Sigmoid colon (tissue), 7 donors: ENCODE data around the gene PTPRA. TPM values are rescaled to one million over a fixed set of nuclear protein-coding genes. Genes with fewer than 3 reads are reported as not detected.

Experiments
- DNase-seq: peaks from one replicate; pipeline ENCODE4 v3.0.0-alpha.2; 2019
- H3K27ac ChIP-seq, 4 donors: fragments of 200-600 bp; sonication (generic); one replicate each; pipeline ENCODE4 v1.5.1; 2016 to 2019; ENCODE audit warnings: mild to moderate bottlenecking in 1 of 4
- H3K27me3 ChIP-seq, 3 donors: fragments of 200-600 bp; sonication (generic); one replicate each; pipeline ENCODE4 v1.5.1; 2019; ENCODE audit warnings: mild to moderate bottlenecking in 1 of 3
- H3K36me3 ChIP-seq, 4 donors: fragments of 200-600 bp; sonication (generic); one replicate each; pipeline ENCODE4 v1.5.1; 2016 to 2019
- H3K4me1 ChIP-seq, 4 donors: fragments of 200-600 bp; sonication (generic); one replicate each; pipeline ENCODE4 v1.5.1; 2017 to 2019
- H3K4me3 ChIP-seq, 4 donors: fragments of 200-600 bp; sonication (generic); one replicate each; pipeline ENCODE4 v1.5.1; 2017 to 2019; ENCODE audit warnings: mild to moderate bottlenecking in 2 of 4, moderate library complexity in 1 of 4
- H3K9me3 ChIP-seq, 4 donors: fragments of 200-600 bp in 3 of 4; sonication (generic) in 3 of 4; one replicate each; pipeline versions ENCODE4 v1.5.1 to v1.6.1; 2013 to 2019
- CTCF ChIP-seq, 4 experiments: fragments of 450-650 bp in 3 of 4; fragments of 200-600 bp in 1 of 4; IDR thresholded peaks; one replicate each; pipeline ENCODE4 v1.5.1; 2016 to 2019; ENCODE audit warnings: antibody characterized with exemption in 4 of 4, mild to moderate bottlenecking in 3 of 4, moderate library complexity in 2 of 4
- EP300 ChIP-seq, 4 donors: sonication (generic); formaldehyde crosslinking; IDR thresholded peaks; one replicate each; pipeline ENCODE4 v1.6.1; 2017; ENCODE audit warnings: antibody characterized with exemption in 4 of 4
- POLR2A ChIP-seq, 2 donors: fragments of 450-650 bp; IDR thresholded peaks; one replicate each; pipeline ENCODE4 v1.6.1; 2016; ENCODE audit warnings: antibody characterized with exemption in 2 of 2, mild to moderate bottlenecking in 2 of 2, moderate library complexity in 2 of 2
- POLR2AphosphoS5 ChIP-seq, 4 donors: sonication (generic); formaldehyde crosslinking; IDR thresholded peaks; one replicate each; pipeline ENCODE4 v1.6.1; 2017; ENCODE audit warnings: antibody characterized with exemption in 4 of 4
- WGBS, 2 donors: extraction: QIAGEN DNeasy Blood & Tissue Kit; methylation state at CpG; one replicate each; pipeline ENCODE4 v1.1.7; 2013; 5-methylcytosine and 5-hydroxymethylcytosine counted together
- intact Hi-C: fragments of 100-400 bp; cut with DNase I; formaldehyde crosslinking; loops from one replicate; pipeline ENCODE4 v1.15.1; 2023
- polyA plus RNA-seq, 3 donors: library from polyadenylated mRNA; stranded (reverse); fragments of 200-250 nt; gene quantifications; one replicate each; pipeline ENCODE4 v1.2.3, GENCODE V29; 2013
- total RNA-seq, 4 donors: library from RNA; depleted of rRNA; stranded (reverse); fragments of >200 nt; gene quantifications; one replicate each; pipeline ENCODE4 v1.1.0, GENCODE V29; 2016
- donor health status: healthy with polysubstance abuse.
- donor health status: Bipolar disorder and iron deficiency.
- donor health status: healthy.

Gene PTPRA
- total and polyA plus RNA-seq, 7 donors, result 10.2 to 86.4 (median 62.0) TPM

GRCh38 chr20:2922957-2923356, 49.7 kb downstream of the PTPRA start:
- intact Hi-C loops, result no loop called here
- Histone ChIP-seq H3K4me3 (no peak overlapping the region), H3K36me3 (peaks cover 0 to 31% (median 6%) of the 10 kb centered on the region in 4 donors), H3K27me3 (no peaks in the 10 kb centered on the region), H3K9me3 (no peaks in the 10 kb centered on the region), H3K4me1 (no peaks in the 10 kb centered on the region), H3K27ac (no peak overlapping the region)
- TF ChIP-seq POLR2AphosphoS5 (IDR thresholded peaks at IDR 0.05) (no peak), POLR2A (IDR thresholded peaks at IDR 0.05) (no peak), CTCF (IDR thresholded peaks at IDR 0.05) (no peak), EP300 (IDR thresholded peaks at IDR 0.05) (no peak)
- no peak for DNase-seq

- H3K9me3 ChIP-seq, result no peaks in the 10 kb centered on the region
- peaks cover 0 to 15% (median 2%) of the 10 kb centered on the region in 4 donors for H3K36me3 ChIP-seq
- no peak overlapping the region for H3K27ac ChIP-seq
- 48 to 69% methylated on average over 1 of the region's 1 CpG for WGBS, 2 donors
- peaks cover 0 to 4% (median 0%) of the 10 kb centered on the region in 4 donors for H3K4me1 ChIP-seq
- intact Hi-C loops, result no loop called here
- TF ChIP-seq POLR2A (IDR thresholded peaks at IDR 0.05) (no peak), CTCF (IDR thresholded peaks at IDR 0.05) (no peak), POLR2AphosphoS5 (IDR thresholded peaks at IDR 0.05) (no peak), EP300 (IDR thresholded peaks at IDR 0.05) (no peak)
- no peak for DNase-seq
- no peaks in the 10 kb centered on the region for H3K27me3 ChIP-seq
- H3K4me3 ChIP-seq, result no peak overlapping the region
Measured at GRCh38 chr20:2930538-2930937, 57.3 kb downstream of the PTPRA start.

GRCh38 chr20:2932498-2932897, 59.2 kb downstream of the PTPRA start:
- intact Hi-C loops, result no loop called here
- DNase-seq, result no peak
- Histone ChIP-seq H3K36me3 (peaks cover 0 to 6% (median 2%) of the 10 kb centered on the region in 4 donors), H3K27ac (no peak overlapping the region), H3K4me3 (no peak overlapping the region), H3K4me1 (peaks cover 0 to 4% (median 0%) of the 10 kb centered on the region in 4 donors), H3K9me3 (no peaks in the 10 kb centered on the region), H3K27me3 (no peaks in the 10 kb centered on the region)
- TF ChIP-seq POLR2AphosphoS5 (IDR thresholded peaks at IDR 0.05) (no peak), CTCF (IDR thresholded peaks at IDR 0.05) (no peak), EP300 (IDR thresholded peaks at IDR 0.05) (no peak), POLR2A (IDR thresholded peaks at IDR 0.05) (no peak)

- Histone ChIP-seq H3K4me1 (peaks cover 0 to 17% (median 2%) of the 10 kb centered on the region in 4 donors), H3K27me3 (no peaks in the 10 kb centered on the region), H3K4me3 (no peak overlapping the region), H3K27ac (no peak overlapping the region), H3K36me3 (no peaks in the 10 kb centered on the region), H3K9me3 (no peaks in the 10 kb centered on the region)
- intact Hi-C loops, result no loop called here
- 87 to 88% methylated on average over 5 of the region's 5 CpGs for WGBS, 2 donors
- DNase-seq, result no peak
- TF ChIP-seq POLR2AphosphoS5 (IDR thresholded peaks at IDR 0.05) (no peak), POLR2A (IDR thresholded peaks at IDR 0.05) (no peak), CTCF (IDR thresholded peaks at IDR 0.05) (no peak), EP300 (IDR thresholded peaks at IDR 0.05) (no peak)
Measured at GRCh38 chr20:2937902-2938301, 64.6 kb downstream of the PTPRA start.

- DNase-seq, result no peak
- Histone ChIP-seq H3K27me3 (no peaks in the 10 kb centered on the region), H3K36me3 (no peaks in the 10 kb centered on the region), H3K4me1 (peaks cover 0 to 17% (median 2%) of the 10 kb centered on the region in 4 donors), H3K9me3 (no peaks in the 10 kb centered on the region), H3K27ac (no peak overlapping the region), H3K4me3 (no peak overlapping the region)
- intact Hi-C loops, result no loop called here
- TF ChIP-seq CTCF (IDR thresholded peaks at IDR 0.05), result no peak
- TF ChIP-seq EP300 (IDR thresholded peaks at IDR 0.05), result no peak
- no peak for TF ChIP-seq POLR2A (IDR thresholded peaks at IDR 0.05)
- no peak for TF ChIP-seq POLR2AphosphoS5 (IDR thresholded peaks at IDR 0.05)
Measured at GRCh38 chr20:2942439-2942838, 69.2 kb downstream of the PTPRA start.
